Neural cell (in vitro differentiated cells): Measurements from ENCODE around the gene GNG11. TPM values are rescaled to one million over a fixed set of nuclear protein-coding genes. Genes with fewer than 3 reads are reported as not detected.

Experiments used
- H2AFZ ChIP-seq: fragments of 200-600, 300-800 bp; sonication (generic), shearing (Covaris generic); 2 replicates; pipeline ENCODE4 v1.6.0; 2014; ENCODE audit warnings: low read depth, mild to moderate bottlenecking, antibody characterized with exemption, low read length, moderate library complexity
- H3F3A ChIP-seq: fragments of 200-600 bp; shearing (Covaris generic); 2 replicates; pipeline ENCODE4 v1.6.1; 2016; ENCODE audit warnings: mild to moderate bottlenecking, moderate library complexity, mixed read lengths, antibody characterized with exemption, low read length; ENCODE audit not compliant: insufficient read depth, poor library complexity, severe bottlenecking
- H3K27ac ChIP-seq: fragments of 200-600, 300-800 bp; sonication (generic), shearing (Covaris generic); 2 replicates; pipeline ENCODE4 v1.5.1; 2014; ENCODE audit warnings: mild to moderate bottlenecking, low read length, moderate library complexity
- H3K27me3 ChIP-seq: fragments of 300-800, 200-600 bp; sonication (generic), shearing (Covaris generic); 2 replicates; pipeline ENCODE4 v1.6.0; 2014; ENCODE audit warnings: mild to moderate bottlenecking, low read depth, low read length, moderate library complexity; ENCODE audit not compliant: insufficient read depth
- H3K36me3 ChIP-seq: fragments of 300-800, 200-600 bp; sonication (generic), shearing (Covaris generic); 2 replicates; pipeline ENCODE4 v1.5.1; 2014; ENCODE audit warnings: mild to moderate bottlenecking, antibody characterized with exemption, low read length, moderate library complexity; ENCODE audit not compliant: insufficient read depth
- H3K4me2 ChIP-seq: fragments of 300-800, 200-600 bp; sonication (generic), shearing (Covaris generic); 2 replicates; pipeline ENCODE4 v1.6.0; 2014; ENCODE audit warnings: mild to moderate bottlenecking, low read length
- H3K4me3 ChIP-seq: fragments of 300-800, 200-600 bp; sonication (generic), shearing (Covaris generic); 2 replicates; pipeline ENCODE4 v1.5.1; 2014; ENCODE audit warnings: mild to moderate bottlenecking, low read length, moderate library complexity
- H3K79me2 ChIP-seq: fragments of 200-600 bp; shearing (Covaris generic); replicated peaks from 2 replicates; pipeline ENCODE4 v1.6.0; 2014; ENCODE audit warnings: mild to moderate bottlenecking, low read length, moderate library complexity; ENCODE audit not compliant: insufficient read depth
- H3K9ac ChIP-seq: fragments of 300-800, 200-600 bp; sonication (generic), shearing (Covaris generic); 2 replicates; pipeline ENCODE4 v1.6.1; 2016; ENCODE audit warnings: mild to moderate bottlenecking, low read length, mixed read lengths
- H3K9me2 ChIP-seq: fragments of 200-600 bp; shearing (Covaris generic); 2 replicates; pipeline ENCODE4 v1.6.1; 2016; ENCODE audit warnings: mild to moderate bottlenecking, low read length, mixed read lengths; ENCODE audit not compliant: insufficient read depth
- H3K9me3 ChIP-seq: fragments of 200-600, 300-800 bp; sonication (generic), shearing (Covaris generic); 2 replicates; pipeline ENCODE4 v1.6.1; 2016; ENCODE audit warnings: mild to moderate bottlenecking, mixed run types, low read length, moderate library complexity, mixed read lengths
- H4K20me1 ChIP-seq: fragments of 200-600 bp; shearing (Covaris generic); 2 replicates; pipeline ENCODE4 v1.6.1; 2016; ENCODE audit warnings: mild to moderate bottlenecking, mixed run types; ENCODE audit not compliant: insufficient read depth
- CTCF ChIP-seq: fragments of 450-650 bp; IDR thresholded peaks from 2 replicates; pipeline ENCODE4 v1.5.1; 2014; ENCODE audit warnings: antibody characterized with exemption, mild to moderate bottlenecking, moderate library complexity; ENCODE audit not compliant: poor library complexity, severe bottlenecking
- EP300 ChIP-seq: fragments of 450-650 bp; conservative IDR thresholded peaks from 2 replicates; pipeline ENCODE4 v1.6.1; 2014; ENCODE audit warnings: antibody characterized with exemption, mild to moderate bottlenecking, moderate library complexity; ENCODE audit not compliant: poor library complexity, severe bottlenecking
- EZH2 ChIP-seq: fragments of 200-600, 300-800 bp; shearing (Covaris generic), sonication (generic); IDR thresholded peaks from 2 replicates; pipeline ENCODE4 v1.6.1; 2014; ENCODE audit warnings: antibody characterized with exemption, low read length, borderline replicate concordance, mild to moderate bottlenecking; ENCODE audit not compliant: insufficient read depth, poor library complexity, severe bottlenecking
- MXI1 ChIP-seq: fragments of 450-650 bp; conservative IDR thresholded peaks from 2 replicates; pipeline ENCODE4 v1.6.1; 2014; ENCODE audit warnings: antibody characterized with exemption, mild to moderate bottlenecking; ENCODE audit not compliant: poor library complexity, severe bottlenecking
- POLR2AphosphoS5 ChIP-seq: IDR thresholded peaks from 2 replicates; pipeline ENCODE4 v1.6.1; 2012
- RAD21 ChIP-seq: fragments of 450-650 bp; conservative IDR thresholded peaks from 2 replicates; pipeline ENCODE4 v1.6.1; 2014; ENCODE audit warnings: antibody characterized with exemption, mild to moderate bottlenecking, moderate library complexity
- SMC3 ChIP-seq: fragments of 450-650 bp; conservative IDR thresholded peaks from 2 replicates; pipeline ENCODE4 v1.6.1; 2014; ENCODE audit warnings: antibody characterized with exemption, mild to moderate bottlenecking, moderate library complexity; ENCODE audit not compliant: poor library complexity
- TAF1 ChIP-seq: IDR thresholded peaks from 2 replicates; pipeline ENCODE4 v1.6.1; 2012; ENCODE audit warnings: low read depth
- polyA plus RNA-seq: library from polyadenylated mRNA; depleted of rRNA; stranded (reverse); fragments of >200 nt; gene quantifications from 2 replicates; pipeline ENCODE4 v1.2.3, GENCODE V29; 2014
- TF ChIP-seq, protein P1 (sequence below): IDR thresholded peaks from 2 replicates; pipeline ENCODE4 v1.6.1; 2012; ENCODE audit warnings: borderline replicate concordance

GNG11 gene
- polyA plus RNA-seq, 1 donor from 2014 or later, result 0.25 TPM

GRCh38 chr7:93894426-93894825, 27.1 kb upstream of the GNG11 start:
- Histone ChIP-seq H2AFZ (no peak overlapping the region), H3K79me2 (no peaks in the 10 kb centered on the region), H4K20me1 (no peaks in the 10 kb centered on the region), H3K9me2 (no peaks in the 10 kb centered on the region), H3K4me2 (no peak overlapping the region), H3K27ac (no peak overlapping the region), H3K4me3 (no peak overlapping the region), H3K27me3 (peaks cover 26% of the 10 kb centered on the region), H3K9ac (no peak overlapping the region), H3K9me3 (no peaks in the 10 kb centered on the region), H3K36me3 (no peaks in the 10 kb centered on the region), H3F3A (no peaks in the 10 kb centered on the region)
- TF ChIP-seq POLR2AphosphoS5, result no peak
- TF ChIP-seq RAD21, result no peak
- TF ChIP-seq MXI1, result no peak
- no peak for TF ChIP-seq TAF1
- no peak for TF ChIP-seq EZH2
- no peak for TF ChIP-seq EP300
- TF ChIP-seq SMC3, result no peak
- no peak for TF ChIP-seq CTCF
- TF ChIP-seq, protein P1, sequence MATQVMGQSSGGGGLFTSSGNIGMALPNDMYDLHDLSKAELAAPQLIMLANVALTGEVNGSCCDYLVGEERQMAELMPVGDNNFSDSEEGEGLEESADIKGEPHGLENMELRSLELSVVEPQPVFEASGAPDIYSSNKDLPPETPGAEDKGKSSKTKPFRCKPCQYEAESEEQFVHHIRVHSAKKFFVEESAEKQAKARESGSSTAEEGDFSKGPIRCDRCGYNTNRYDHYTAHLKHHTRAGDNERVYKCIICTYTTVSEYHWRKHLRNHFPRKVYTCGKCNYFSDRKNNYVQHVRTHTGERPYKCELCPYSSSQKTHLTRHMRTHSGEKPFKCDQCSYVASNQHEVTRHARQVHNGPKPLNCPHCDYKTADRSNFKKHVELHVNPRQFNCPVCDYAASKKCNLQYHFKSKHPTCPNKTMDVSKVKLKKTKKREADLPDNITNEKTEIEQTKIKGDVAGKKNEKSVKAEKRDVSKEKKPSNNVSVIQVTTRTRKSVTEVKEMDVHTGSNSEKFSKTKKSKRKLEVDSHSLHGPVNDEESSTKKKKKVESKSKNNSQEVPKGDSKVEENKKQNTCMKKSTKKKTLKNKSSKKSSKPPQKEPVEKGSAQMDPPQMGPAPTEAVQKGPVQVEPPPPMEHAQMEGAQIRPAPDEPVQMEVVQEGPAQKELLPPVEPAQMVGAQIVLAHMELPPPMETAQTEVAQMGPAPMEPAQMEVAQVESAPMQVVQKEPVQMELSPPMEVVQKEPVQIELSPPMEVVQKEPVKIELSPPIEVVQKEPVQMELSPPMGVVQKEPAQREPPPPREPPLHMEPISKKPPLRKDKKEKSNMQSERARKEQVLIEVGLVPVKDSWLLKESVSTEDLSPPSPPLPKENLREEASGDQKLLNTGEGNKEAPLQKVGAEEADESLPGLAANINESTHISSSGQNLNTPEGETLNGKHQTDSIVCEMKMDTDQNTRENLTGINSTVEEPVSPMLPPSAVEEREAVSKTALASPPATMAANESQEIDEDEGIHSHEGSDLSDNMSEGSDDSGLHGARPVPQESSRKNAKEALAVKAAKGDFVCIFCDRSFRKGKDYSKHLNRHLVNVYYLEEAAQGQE, result no peak

GRCh38 chr7:93894966-93895640, 26.4 kb upstream of the GNG11 start:
- Histone ChIP-seq H3K79me2 (no peaks in the 10 kb centered on the region), H4K20me1 (no peaks in the 10 kb centered on the region), H3K9me2 (no peaks in the 10 kb centered on the region), H3K36me3 (no peaks in the 10 kb centered on the region), H3K4me3 (no peak overlapping the region), H3F3A (no peaks in the 10 kb centered on the region), H3K9me3 (no peaks in the 10 kb centered on the region), H3K27ac (no peak overlapping the region), H3K27me3 (peaks cover 19% of the 10 kb centered on the region), H2AFZ (no peak overlapping the region), H3K4me2 (no peak overlapping the region), H3K9ac (no peak overlapping the region)
- no peak for TF ChIP-seq CTCF
- TF ChIP-seq EP300, result no peak
- TF ChIP-seq SMC3, result no peak
- no peak for TF ChIP-seq MXI1
- TF ChIP-seq, protein P1, result no peak
- no peak for TF ChIP-seq EZH2
- no peak for TF ChIP-seq TAF1
- no peak for TF ChIP-seq POLR2AphosphoS5
- TF ChIP-seq RAD21, result no peak
